Stimulated activated naive CD8-positive, alpha-beta T cell treated with anti-CD3 and anti-CD28 coated beads, Interleukin-15, Interleukin-2, amounts not matched to agents 100 U/mL and 50 U/mL, for 24 hours (primary cell): ENCODE results near the gene RTN4RL1.
"Not testable (repeated sequence)": the region's sequence is repeated elsewhere in the genome, so short reads cannot be mapped to it uniquely, and the experiment has no call there.

Experiments used
- ATAC-seq: fragments of 150-1000 bp; cut with Tn5 transposase; one replicate; pipeline ENCODE4 v1.10.0; 2021
- DNase-seq: peaks from one replicate; pipeline ENCODE4 v3.0.0; 2021

Gene RTN4RL1

DNA sequence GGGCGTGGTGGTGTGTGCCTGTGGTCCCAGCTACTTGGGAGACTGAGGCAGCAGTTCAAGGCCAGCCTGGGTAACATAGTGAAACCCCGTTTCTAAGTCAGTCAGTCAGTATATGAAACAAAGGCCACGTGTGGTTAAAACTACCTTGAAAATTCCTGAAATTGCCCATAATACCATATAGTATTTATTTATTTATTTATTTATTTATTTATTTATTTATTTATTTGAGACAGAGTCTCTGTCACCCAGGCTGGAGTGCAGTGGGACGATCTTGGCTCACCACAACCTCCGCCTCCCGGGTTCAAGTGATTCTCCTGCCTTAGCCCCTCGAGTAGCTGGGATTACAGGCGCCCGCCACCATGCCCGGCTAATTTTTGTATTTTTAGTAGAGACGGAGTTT is 129.7 kb downstream of the RTN4RL1 start:
- not testable (repeated sequence) for DNase-seq, ATAC-seq

DNA sequence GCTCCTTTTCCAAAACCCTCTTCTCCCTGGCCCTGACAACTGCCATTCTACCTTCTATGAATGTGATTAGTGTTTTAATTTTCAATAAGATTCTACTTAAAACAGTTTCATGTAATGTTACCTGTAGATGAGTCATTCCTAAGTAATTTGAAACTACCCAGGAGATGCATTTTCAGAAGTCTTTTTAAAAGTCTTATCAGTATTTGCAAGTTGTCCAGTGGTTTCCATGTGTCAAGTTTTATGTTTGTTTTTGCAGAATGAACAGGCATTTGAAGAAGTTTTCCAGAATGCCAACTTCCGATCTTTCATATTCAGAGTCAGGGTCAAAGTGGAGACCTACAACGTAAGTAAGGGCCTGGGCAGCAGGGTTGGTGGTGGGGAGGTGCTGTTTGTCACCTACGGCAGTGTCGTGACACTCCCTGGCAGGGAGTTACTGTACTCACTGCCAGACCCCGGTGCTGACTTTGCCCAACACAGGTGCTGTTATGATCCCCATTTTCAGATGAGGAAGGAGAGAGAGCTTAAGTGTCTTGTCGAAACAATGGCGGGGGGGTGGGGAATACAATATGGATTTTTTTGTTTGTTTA is 130.3 kb downstream of the RTN4RL1 start:
- DNase-seq (no peak), ATAC-seq (no peak)

DNA sequence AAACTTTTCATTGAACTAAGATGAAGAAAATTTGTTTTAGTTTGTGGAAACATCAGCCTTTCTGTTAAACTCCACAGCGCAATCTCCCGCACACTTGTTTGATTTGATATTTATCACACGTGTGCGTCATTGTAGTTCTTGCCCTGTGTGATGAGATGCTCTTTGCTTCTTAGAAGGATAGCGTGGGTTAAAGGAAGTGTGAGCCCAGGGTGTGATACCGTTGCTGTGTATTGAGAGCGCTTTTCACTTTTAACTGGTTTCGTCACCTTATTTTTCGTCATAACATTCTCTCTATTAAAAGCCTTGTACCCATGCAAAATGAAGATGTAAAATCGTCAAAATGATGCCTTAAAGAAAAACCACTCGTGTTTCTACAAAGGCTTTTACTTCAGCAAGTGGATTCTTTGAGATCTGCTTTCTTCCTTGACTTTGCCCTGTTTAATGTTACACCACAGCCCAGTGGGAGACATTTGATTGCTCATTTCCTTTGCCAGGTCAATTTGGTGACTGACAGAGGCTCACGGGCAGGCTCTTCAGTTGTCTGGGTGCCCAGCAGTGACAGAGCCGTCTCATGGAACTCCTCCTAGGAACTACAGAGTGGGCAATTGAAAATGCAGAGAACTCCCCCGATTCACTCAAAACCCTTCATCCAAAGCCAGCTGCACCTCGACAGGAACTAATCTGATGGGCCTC is 134.2 kb downstream of the RTN4RL1 start:
- DNase-seq (no peak), ATAC-seq (peak; percentile 87)

DNA sequence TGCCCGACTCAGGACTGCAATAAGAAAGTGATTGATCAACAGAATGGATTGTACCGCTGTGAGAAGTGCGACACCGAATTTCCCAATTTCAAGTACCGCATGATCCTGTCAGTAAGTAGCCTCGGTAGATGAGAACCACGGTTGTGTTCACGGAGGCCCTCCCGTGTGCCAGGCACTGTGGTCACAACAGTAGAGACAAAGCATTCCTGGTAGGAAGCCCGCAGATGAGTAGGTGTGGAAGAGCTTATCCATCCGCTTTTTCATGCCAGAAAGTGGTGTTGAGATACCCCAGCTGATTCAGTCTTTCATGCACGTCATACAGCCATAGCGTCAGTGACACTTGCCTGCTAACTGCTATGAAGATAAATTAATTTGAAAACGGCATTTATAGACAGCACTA is 136.4 kb downstream of the RTN4RL1 start:
- no peak for ATAC-seq

More for the DNA sequence above, 136.4 kb downstream of the RTN4RL1 start:
- DNase-seq: no peak
